Upper lobe of left lung (tissue), 4 donors: ENCODE data around the gene CDH13.

ENCODE experiments used
- EP300 ChIP-seq, 4 donors: sonication (generic); formaldehyde crosslinking; IDR thresholded peaks; one replicate each; pipeline ENCODE4 v1.5.1; 2017; ENCODE audit warnings: antibody characterized with exemption in 4 of 4, control low read depth in 2 of 4
- POLR2A ChIP-seq, 4 donors: fragments of 450-650 bp; IDR thresholded peaks; one replicate each; pipeline ENCODE4 v1.5.1; 2016 to 2017; ENCODE audit warnings: antibody characterized with exemption in 4 of 4, mild to moderate bottlenecking in 2 of 4
- TF ChIP-seq, protein P1 (sequence below), 6 experiments: fragments of 450-650 bp in 4 of 6; fragments of 200-600 bp in 2 of 6; sonication (generic) in 2 of 6; IDR thresholded peaks; one replicate each; pipeline ENCODE4 v1.5.1; 2016 to 2019; ENCODE audit warnings: antibody characterized with exemption in 6 of 6

DNA sequence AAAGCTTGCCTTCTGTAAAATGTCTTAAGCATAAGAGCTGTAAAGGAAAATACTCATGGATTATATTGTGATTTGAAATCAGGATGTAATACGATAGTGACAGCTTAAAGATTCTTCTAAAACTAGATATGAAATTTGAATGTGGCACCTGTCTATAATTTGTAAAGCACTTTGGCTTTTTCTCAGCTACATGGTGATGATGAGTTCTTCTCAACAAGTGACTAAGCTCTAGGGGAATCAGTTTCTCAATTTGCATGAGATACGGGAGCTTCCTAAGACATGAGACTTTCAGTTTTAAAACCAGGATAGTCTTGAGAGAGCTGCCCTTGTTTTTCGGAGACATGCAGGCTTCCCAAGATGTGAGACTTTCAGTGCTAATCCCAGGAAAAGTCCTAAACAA lies 439.2 kb downstream of the CDH13 start:
- TF ChIP-seq, protein P1, sequence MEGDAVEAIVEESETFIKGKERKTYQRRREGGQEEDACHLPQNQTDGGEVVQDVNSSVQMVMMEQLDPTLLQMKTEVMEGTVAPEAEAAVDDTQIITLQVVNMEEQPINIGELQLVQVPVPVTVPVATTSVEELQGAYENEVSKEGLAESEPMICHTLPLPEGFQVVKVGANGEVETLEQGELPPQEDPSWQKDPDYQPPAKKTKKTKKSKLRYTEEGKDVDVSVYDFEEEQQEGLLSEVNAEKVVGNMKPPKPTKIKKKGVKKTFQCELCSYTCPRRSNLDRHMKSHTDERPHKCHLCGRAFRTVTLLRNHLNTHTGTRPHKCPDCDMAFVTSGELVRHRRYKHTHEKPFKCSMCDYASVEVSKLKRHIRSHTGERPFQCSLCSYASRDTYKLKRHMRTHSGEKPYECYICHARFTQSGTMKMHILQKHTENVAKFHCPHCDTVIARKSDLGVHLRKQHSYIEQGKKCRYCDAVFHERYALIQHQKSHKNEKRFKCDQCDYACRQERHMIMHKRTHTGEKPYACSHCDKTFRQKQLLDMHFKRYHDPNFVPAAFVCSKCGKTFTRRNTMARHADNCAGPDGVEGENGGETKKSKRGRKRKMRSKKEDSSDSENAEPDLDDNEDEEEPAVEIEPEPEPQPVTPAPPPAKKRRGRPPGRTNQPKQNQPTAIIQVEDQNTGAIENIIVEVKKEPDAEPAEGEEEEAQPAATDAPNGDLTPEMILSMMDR (IDR thresholded peaks at IDR 0.05) = no peak
- no peak for TF ChIP-seq EP300 (IDR thresholded peaks at IDR 0.05)
- no peak for TF ChIP-seq POLR2A (IDR thresholded peaks at IDR 0.05)
